Measurements from ENCODE around the gene PDGFB.

Gene PDGFB
- total RNA-seq, result 1.2 to 18.0 reads per million in 2 donors

DNA sequence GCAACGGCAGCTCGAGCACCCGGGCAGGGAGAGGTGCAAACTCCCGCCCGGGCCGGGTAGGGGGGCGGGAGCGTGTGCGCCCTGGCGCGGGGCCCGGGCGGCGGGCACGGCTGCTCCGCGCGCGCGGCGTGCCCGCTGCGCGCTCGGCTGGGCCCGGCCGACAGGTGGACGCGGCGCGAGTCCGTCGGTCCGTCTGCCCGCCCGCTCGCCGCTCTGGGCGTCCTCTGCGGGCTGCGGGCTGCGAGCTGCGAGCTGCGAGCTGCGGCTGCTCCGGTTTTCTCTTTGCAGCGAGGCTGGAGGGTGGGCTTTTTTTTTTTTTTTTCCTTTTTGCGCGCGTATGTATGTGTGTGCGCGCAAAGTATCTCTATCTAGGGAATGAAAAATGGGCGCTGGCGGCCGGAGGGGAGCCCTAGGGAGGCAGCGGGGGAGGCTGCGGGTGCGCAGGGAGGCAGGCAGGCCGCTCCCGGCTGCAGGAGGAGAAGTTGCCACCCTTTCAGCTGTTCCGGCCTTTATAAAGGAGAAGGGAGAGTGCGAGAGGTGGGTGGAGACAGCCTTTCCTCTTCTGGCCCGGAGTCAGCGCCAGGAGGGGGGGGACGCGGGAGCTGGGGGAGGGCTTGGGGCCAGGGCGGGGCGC, at the start of gene PDGFB:
TSS of gene PDGFB (minus strand) at position 487 of the 634 bp plus-strand sequence. CDS start 1,019 bp downstream, outside the sequence.
- DNase-seq, result no peak

DNA sequence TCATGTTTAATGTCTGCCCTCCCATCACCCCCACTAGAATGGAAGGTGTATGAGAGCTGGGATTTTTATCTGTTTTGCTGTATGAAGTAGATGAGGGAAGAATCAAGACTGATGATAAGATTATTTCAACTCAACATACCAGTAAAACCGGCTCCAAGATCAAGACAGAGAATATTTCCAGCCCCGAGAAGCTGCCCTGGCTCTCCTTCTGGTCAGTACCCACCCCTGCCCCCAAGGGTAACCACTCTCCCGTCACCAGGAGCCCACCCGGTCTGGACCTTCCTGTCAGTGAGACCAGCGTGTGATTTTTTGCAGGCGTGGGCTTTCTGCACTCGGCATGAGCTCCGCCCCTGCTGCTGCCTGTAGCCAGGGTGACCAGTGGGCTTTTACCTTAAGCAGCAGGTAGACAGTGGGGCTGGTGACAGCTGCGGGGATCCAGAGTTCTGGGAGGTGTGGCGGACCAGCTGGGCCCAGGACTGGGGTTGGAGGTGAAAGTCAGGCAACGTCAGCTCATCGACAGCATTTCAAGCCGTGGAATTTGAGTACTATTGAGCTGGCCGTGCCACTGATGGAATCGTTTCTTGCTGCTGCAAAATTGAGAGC, 49.1 kb upstream of the PDGFB start:
- DNase-seq, result no peak

DNA sequence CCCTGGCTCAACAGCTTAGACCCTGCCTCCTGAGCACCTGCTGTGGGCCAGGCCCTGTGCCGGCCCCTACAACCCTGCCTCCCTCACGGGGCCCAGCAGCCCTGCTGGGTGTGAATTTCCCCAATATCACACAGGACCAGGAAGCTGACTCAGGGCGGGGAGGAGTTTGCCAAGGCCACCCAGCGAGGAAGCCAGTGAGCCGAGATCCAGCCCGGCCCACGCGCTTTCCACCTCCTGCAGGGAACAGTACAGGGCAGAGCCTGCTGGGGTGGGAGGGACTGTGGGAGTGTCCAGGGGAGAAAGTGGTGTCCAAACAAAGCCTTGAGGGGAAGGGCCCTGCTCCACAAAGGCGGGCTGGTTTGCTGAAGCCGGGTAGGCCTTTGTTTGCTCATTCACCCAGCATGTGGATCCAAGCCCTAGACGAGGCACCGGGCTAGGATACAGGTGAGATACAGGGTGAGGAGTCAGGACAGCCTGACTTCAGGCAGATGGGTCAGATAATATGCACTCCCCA, 47.8 kb upstream of the PDGFB start:
- no peak for DNase-seq

DNA sequence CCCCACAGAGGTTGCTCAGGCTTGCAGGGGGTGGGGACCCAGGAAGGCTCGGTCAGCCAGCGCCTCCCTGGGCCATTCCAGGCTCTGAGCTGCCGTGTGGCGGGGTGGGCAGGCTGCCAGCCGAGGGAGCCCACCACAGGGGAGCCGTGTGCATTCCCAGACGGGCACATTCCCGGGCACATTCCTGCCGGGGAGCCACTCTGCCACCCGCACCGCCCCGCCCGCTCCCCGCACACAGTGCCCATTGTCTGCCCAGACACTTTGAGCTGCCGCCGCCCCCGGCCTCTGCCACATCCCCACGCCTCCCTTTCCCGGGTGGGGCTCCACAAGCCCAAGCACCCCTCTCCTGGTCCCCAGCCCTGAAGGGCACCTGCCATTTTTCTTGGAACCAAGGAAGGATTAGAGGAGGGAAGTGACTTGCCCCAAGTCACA, 47.3 kb upstream of the PDGFB start:
- no peak for DNase-seq

DNA sequence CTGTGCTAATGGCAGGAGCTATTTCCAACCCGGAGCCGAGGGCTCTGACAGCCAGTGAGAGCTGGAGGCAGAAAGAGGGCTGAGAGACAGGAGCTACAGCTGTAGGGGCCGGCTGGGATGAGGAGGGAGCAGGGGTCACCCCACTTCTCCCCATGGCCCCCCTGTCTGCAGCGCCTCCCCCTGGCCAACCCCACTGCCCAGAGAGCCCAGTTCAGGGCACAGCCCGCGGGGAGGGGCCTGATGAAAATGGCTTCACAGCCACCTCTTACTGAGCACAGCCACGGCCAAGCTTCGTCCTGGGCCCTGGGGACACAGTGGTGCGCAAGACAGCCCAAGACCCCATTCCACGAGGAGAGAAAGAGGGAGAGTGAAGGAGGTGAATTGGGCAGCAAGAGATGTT, 46.7 kb upstream of the PDGFB start:
- DNase-seq, result no peak

DNA sequence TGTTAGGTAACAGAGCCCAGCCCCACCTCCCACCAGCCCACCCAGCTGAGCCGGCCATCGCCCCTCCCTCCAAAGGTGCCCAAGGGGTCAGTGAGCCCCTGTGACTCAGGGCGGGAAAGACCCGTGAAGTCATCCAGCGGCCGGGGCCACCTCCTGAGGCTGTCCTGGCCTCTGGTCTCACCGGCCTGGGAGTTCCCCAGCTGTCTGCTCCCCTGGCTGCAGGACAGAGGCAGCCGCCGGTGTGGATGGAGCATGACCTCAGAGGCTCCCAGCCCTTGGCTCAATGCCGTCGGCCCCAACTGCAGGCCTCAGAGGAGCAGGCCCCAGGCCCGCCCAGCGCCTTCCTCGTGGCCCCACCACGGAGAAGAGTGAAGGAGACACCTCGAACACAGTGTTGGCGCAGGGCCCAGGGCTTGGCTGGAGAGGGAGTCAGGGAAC, 46.0 kb upstream of the PDGFB start:
- no peak for DNase-seq

DNA sequence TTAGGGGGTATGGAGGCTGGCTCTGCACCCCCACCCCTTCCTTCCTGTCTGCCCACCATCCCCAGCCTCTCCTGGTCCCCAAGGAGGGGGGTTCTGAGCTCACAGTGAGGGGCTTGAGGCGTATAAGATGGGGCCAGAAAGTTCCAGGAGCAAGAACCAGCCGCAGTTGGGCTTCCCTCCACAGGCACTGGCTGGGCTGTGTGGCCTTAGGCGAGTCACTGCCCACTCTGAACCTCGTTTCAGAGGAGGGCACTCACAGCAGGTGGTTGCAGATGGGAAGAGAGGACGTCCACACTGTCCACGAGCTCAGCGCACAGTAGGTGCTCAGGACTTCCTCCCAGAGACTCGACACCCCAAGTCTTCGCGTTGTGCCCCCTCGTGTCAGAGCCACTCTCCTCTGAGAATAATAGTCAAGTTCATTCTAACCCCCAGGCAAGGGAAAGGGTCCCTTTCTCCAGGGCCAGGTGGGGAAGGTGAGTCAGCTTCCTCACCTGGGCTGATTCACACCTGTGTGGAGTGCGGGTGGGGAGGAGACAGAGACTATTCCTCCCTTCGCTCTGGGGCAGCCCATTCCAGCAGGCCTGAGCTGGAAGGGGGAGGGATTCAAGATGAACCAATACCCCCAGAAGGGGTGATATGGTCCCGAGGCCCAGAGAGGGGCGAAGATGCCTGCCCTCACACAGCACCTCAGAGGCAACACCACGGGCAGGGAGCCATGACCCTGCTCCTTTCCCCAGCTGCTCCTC, 45.4 kb upstream of the PDGFB start:
- DNase-seq, result no peak

DNA sequence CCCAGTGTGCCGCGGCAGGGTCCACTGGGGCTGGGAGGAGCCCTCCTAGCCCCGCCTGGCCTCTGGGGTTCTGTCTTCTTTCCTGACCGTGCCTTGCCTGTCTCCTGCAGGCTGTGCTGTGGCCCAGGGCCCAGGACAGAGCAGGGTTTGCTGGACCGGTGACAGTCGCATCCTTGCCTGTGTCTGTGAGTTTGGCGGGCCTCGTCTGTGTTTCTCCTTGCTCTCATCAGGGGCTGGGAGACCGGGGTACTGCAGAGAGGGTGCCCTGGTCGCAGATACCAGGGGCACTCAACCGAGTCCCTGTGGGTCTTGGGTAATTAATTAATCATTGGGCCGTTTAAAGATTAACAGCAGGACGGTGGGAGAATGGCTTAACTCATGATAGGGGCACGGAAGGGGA, 44.8 kb upstream of the PDGFB start:
- no peak for DNase-seq

DNA sequence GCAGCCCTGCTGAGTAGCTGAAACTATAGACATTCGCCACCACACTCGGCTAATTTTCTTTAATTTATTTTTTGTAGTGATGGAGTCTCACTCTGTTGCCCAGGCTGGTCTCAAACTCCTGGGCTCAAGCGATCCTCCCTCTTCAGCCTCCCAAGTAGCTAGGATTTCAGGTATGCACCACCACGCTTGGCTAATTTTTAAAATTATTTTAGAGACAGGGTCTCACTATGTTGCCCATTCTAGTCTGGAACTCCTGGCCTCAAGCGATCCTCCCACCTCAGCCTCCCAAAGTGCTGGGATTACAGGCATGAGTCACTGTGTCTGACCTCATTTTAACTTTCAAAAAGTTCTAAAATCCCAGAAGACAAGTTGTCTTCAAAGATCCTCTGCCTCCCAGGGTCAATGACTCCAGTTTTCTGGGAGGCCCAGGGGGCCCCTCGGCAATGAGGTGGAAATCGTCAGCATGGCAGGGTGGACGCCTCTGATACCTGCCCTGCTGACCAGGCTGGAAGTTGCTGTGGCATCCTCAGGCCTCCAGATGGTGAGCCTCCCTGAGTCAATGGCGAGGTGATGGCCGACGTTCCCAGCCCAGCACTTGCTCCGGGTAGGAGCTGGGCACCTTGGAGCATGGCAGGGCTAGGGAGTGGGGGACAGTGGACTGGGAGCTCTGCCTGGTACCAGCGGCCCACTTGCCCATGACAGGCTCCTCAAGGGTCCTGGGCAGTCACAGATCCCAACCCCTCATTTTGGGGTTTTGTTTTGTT, 43.5 kb upstream of the PDGFB start:
- DNase-seq, result no peak

DNA sequence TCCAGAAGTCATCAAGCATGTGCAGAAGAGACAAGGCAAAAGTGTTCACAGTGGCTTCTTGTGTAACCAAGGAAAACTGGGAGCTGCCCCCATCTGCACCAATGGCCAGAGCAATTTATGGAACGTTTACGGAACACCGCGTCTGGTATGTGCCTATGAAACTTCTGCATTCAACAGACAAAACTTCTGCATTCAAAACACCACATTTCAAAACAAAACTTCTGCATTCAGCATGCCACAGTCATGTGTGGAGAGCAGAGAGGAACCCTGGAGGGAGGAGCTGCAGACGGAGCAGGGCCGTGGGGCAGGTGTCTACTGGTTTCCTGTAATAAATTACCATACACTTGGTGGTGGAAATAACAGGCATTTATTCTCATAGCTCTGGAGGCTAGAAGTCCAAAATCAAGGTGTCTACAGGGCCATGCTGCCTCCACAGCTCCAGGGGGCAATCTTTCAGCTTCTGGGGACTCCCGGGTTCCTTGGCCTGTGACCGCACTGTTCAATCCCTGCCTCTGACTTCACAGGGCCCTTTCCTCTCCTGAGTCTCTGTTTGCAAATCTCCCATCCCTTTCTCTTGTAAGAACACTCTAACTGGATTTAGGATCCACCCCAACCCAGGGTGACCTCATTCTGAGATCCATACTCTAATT, 42.4 kb upstream of the PDGFB start:
- no peak for DNase-seq

DNA sequence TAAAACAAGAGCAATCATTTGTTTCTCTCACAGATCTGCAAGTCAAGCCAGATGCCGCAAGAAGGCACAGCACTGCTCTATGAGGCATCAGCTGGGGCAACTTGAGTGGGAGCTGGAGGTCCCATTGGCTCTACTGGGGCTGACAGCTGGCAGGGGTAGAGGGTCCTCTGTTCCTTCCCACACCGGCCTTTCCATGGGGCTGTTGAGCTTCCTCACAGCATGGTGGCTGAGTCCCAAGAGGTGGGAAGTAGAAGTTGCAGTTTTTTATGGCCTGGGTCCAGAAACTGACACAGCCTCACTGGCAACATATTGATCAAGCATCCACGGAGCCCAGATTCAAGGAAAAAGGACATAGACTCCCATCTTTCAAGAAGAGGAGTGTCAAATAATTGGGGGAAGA, 40.2 kb upstream of the PDGFB start:
- DNase-seq, result no peak

DNA sequence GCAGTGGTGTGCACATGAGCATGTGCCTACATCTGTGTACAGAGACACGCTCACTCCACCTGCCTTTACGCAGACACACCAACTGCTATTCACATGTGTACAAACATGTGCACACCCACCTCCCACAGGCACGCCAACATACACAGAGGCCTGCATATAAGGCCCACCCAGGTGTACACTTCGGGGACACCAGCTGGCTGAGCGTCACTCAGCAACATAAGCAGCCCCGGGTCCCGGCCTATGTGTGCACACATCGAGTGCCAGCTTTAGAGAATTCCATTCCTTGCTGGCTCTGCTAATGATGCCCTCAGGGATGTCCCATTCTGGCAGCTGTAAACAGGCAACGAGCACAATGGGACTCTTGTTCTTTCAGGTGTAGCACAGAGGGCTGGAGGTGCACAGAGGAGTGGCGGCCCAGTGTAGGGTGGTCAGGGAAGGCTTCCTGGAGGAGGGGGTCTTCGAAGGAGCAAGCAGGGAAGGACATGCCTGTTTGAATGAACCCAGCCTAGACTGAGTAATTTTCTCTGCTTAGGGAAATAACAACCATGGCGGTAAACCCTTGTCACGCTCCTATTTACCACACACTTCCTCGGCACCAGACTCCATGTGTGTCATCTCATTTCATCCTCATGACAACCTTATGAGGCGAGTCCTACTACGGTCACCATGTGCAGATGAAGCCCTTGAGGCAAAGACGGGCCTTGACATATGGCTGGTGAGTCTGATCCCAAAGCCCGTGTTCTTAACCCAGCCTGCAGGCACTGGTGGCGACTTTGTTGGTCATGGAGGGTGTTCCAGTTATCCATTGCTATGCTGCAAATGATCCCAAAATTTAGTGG, 39.6 kb upstream of the PDGFB start:
- DNase-seq, result no peak

DNA sequence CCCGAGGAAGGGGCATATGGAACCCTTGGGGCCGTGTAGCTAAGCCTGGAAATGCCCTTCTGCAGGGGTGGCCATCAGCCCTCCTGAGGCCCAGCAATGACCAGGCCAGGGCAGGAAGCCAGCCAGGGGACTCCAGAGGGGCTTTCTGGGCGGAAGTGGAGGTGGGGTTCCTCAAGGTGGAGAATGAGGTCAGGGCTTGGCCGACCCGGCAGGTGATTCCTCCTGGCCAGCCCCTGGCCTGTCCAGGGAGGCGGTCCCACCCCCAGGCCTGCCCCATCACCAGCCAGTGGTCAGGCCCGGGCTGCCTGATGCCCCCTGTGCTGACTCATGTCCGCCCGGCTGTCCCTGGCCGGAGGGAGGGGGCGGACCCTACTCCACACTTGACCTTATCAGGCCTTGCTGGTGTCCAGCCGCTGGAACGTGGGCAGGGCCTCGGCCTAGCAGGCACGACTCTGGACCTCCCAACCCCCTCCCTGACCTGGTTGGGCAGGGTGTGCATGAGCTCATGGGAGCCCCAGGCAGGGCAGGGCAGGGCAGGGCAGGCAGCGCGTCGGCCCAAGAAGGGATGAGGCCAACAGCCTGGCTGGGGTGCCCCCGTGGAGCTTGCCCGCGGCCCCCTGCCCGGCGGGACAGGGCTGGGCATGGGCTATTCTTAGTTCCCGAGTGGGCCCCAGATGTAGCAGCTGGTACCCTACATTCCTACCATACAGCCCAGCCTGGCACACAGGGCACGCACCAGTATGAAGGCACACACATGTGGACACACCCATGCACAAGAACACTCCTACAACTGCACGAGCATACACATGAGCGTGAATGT, 38.8 kb upstream of the PDGFB start:
- DNase-seq, result no peak

DNA sequence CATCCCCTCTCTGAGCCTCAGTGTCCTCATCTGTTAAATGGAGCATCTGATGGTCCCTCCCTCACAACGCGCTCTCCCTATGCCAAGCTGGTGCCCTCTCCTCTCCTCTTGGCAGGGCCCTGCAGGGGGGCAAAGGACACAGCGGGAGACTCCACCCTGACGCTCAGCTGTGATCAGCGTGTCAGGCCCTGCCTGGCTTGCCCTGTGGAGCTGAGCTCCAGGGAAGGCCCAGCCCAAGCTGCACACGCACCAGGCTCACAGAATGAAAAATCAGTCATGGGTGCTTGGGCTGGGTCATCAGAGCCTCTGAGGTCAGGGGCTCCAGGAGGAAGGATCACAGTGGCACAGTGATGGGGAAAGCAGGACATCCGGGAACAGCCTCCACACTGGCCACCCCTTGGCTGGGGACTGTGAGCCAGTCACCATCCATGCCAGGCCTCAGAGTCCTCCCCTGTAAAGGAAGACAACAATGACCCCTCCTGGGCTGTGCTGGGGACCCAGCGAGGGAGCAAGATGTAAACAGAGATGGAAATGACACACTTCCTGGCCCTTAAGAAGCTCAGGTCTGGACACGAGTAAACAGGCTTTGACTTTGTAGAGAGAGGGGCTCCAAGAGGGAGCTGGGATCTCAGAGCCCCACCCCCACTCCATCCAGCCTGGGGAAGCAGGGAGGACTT, 38.0 kb upstream of the PDGFB start:
- DNase-seq, result no peak

DNA sequence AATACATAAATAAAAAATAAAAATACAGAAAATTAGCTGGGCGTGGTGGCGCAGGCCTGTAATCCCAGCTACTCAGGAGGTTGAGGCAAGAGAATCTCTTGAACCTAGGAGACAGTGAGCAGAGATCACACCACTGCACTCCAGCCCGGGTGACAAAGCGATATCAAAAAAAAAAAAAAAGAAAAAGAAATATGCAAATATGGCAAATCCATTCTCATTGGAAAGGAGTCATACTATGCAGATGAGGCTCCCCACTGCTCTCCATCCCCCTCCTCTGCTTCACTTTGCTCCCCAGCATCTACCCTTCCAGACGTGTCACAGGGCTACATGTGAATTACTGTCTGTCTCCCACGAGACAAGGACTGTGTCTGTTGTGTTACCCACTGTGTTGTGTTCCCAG, 36.3 kb upstream of the PDGFB start:
- no peak for DNase-seq

DNA sequence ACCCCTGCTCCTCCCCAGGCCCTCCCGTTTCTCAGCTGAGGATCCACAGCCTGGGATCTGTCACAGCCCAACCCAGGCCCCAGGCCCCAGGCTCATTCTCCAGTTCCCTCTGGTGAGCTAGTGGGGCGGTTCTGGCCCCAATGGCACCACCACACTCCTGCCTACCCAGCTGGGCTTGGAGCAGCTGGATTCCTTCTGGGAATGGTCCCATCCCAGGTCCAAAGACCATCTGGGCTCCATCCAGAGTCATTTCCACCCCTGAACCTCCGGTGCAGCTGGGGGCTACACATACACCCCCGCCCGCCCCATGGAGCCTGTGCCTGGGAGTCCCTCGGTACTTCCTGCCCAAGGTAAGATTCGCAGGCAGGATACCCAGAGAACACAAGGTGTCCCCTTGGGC, 35.5 kb upstream of the PDGFB start:
- no peak for DNase-seq

DNA sequence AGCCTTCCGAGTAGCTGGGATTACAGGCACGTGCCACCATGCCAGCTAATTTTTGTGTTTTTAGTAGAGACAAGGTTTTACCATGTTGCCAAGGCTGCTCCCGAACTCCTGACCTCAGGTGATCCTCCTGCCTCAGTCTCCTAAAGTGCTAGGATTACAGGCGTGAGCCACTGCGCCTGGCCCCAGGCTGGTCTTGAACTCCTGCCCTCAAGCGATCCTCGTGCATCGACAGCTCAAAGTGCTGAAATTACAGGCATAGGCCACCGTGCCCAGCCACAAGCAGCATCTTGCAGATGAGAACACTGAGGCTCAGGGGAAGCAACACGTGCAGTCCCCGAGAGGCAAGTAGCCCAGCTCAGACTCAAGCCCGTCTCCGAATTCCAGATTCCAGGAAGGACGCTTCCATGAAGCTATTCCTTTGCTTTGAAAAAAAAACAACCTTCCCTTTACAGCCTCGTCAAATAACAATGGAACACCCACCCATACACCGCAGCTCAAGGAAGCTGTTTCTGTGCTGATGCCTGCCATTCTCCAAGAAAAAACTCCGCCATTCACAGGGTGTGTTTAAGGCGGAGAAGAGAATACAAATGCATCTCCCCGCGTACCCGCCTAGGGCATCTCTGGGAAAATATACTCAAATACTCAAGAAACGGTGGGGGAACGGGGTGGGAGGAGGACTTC, 34.5 kb upstream of the PDGFB start:
- no peak for DNase-seq

DNA sequence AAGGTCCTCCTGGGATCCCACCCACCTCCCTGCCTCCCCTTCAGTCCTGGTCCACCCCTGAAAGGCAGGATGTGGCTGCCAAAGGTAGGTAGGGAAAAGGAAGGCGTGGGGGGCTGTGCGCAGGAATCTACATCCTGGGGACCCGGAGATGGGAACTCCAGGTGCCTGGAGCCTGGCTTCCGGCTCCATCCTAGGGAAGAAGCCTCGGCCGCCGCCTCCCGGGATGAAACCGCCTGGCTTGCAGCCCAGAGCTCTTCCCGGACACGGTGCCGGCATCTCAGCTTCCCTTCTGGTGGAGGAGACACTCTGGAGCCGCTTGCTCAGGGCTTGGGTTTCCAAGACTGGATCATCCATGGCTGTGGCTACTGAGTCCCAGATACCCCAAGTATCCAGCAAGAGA, 33.3 kb upstream of the PDGFB start:
- no peak for DNase-seq

DNA sequence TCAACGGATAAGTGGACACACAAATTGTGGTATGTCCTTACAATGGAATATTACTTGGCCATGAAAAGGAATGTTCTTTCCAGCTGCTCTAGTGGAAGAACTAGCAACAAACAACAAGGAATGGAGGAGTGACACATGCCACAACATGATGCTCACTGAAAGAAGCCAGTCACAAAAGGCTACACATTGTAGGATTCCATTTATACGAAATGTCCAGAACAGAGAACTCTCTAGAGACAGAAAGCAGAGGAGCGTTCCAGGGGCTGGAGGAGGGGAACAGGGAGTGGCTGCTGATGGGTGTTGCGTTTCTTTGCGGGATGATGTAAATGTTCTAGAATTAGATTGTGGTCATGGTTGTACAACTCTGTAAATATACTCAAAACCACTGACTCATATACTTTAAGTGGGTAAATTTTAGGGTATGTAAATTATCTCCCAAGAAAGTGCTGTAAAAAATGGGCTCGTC, 32.4 kb upstream of the PDGFB start:
- no peak for DNase-seq
